HCT116 (cell line): ENCODE measurements around the gene TXLNG. TPM values are rescaled to one million over a fixed set of nuclear protein-coding genes. Genes with fewer than 3 reads are reported as not detected.
A peak's percentile ranks its signal among the peaks of the same experiment; 100 is the strongest.

Experiments
- ATAC-seq: fragments of 200-7000 bp; cut with Tn5 transposase; 2 replicates; pipeline ENCODE4 v1.9.1; 2020; ENCODE audit warnings: mild to moderate bottlenecking, moderate library complexity
- BruUV-seq: library from RNA; stranded (reverse); fragments of 400-500 nt; replicated peaks from 2 replicates; lab custom pipeline; 2021; lab: Mats Ljungman, UMichigan
- CTCF ChIA-PET: fragments of 300-600 bp; sonication (Branson Sonifier 250); formaldehyde crosslinking; loops from one replicate; lab custom pipeline; 2021; ENCODE audit warnings: antibody characterized with exemption; lab: Charles Lee
- POLR2A ChIA-PET: fragments of 300-600, 350-600 bp; sonication (Branson Sonifier 250); formaldehyde crosslinking; loops from one replicate; lab custom pipeline; 2021; ENCODE audit warnings: antibody characterized with exemption; lab: Charles Lee
- RAD21 ChIA-PET, 2 experiments: fragments of 300-600 bp; sonication (Branson Sonifier 250); formaldehyde crosslinking; loops; one replicate each; lab custom pipeline; 2023; ENCODE audit warnings: low total read pairs in 2 of 2; ENCODE audit not compliant: uncharacterized antibody in 2 of 2, unreplicated experiment in 2 of 2, low non-redundant PET in 1 of 2; lab: Charles Lee
- DNase-seq: peaks from one replicate; pipeline ENCODE4 v3.0.0-alpha.2; 2010; ENCODE audit warnings: low read depth, low spot score
- H2AFZ ChIP-seq: fragments of 200-600 bp; shearing (Covaris generic), sonication (generic); 2 replicates; pipeline ENCODE4 v1.6.1; 2017; ENCODE audit warnings: low read depth, mixed run types, mixed read lengths, antibody characterized with exemption, low read length; ENCODE audit not compliant: poor library complexity, severe bottlenecking
- H3K27ac ChIP-seq: 2 replicates; pipeline ENCODE4 v1.5.1; 2012; ENCODE audit warnings: low read depth, low read length
- H3K27me3 ChIP-seq: fragments of 200-600 bp; sonication (generic); 2 replicates; pipeline ENCODE4 v1.6.1; 2016; ENCODE audit warnings: mixed run types, low read length, mixed read lengths; ENCODE audit not compliant: insufficient read depth
- H3K36me3 ChIP-seq, 2 experiments: fragments of 200-500 bp in 1 of 2; fragments of 200-600 bp in 1 of 2; sonication (Bioruptor generic) in 1 of 2; sonication (generic) in 1 of 2; 2 replicates each; pipeline versions ENCODE4 v1.5.1 to v1.6.1; 2014 to 2016; ENCODE audit warnings: low read length in 2 of 2, inconsistent platforms in 1 of 2, mixed read lengths in 1 of 2, mixed run types in 1 of 2; ENCODE audit not compliant: insufficient read depth in 2 of 2, control insufficient read depth in 1 of 2
- H3K4me1 ChIP-seq, 2 experiments: fragments of 200-600 bp in 1 of 2; sonication (generic) in 1 of 2; 2 replicates each; pipeline versions ENCODE4 v1.5.1 to v1.6.1; 2012 to 2017; ENCODE audit warnings: low read length in 2 of 2, inconsistent platforms in 1 of 2, mild to moderate bottlenecking in 1 of 2, mixed read lengths in 1 of 2, mixed run types in 1 of 2, moderate library complexity in 1 of 2; ENCODE audit not compliant: insufficient read depth in 2 of 2, control insufficient read depth in 1 of 2
- H3K4me2 ChIP-seq: fragments of 200-600 bp; sonication (generic); 2 replicates; pipeline ENCODE4 v1.6.1; 2017; ENCODE audit warnings: mixed run types, low read length, mixed read lengths
- H3K4me3 ChIP-seq, 2 experiments: fragments of 200-600 bp in 1 of 2; sonication (generic) in 1 of 2; replicated peaks in 1 of 2; 2 replicates each; pipeline ENCODE4 v1.5.1; 2011 to 2016; ENCODE audit warnings: low read length in 2 of 2, control low read depth in 1 of 2, low read depth in 1 of 2, mild to moderate bottlenecking in 1 of 2, mixed read lengths in 1 of 2, mixed run types in 1 of 2
- H3K79me2 ChIP-seq: fragments of 200-600 bp; sonication (generic); 2 replicates; pipeline ENCODE4 v1.6.1; 2017; ENCODE audit warnings: mild to moderate bottlenecking, mixed run types, low read length, moderate library complexity, mixed read lengths; ENCODE audit not compliant: insufficient read depth
- H3K9ac ChIP-seq: fragments of 200-600 bp; sonication (generic); 2 replicates; pipeline ENCODE4 v1.6.1; 2016; ENCODE audit warnings: low read length, mixed read lengths
- H3K9me2 ChIP-seq: fragments of 200-600 bp; sonication (generic), shearing (Covaris generic); 2 replicates; pipeline ENCODE4 v1.6.1; 2017; ENCODE audit warnings: mixed run types, mild to moderate bottlenecking, moderate library complexity; ENCODE audit not compliant: insufficient read depth
- H3K9me3 ChIP-seq, 2 experiments: fragments of 200-500 bp in 1 of 2; fragments of 200-600 bp in 1 of 2; sonication (Bioruptor generic) in 1 of 2; sonication (generic) in 1 of 2; 2 replicates each; pipeline ENCODE4 v1.6.1; 2014 to 2017; ENCODE audit warnings: low read length in 2 of 2, mixed read lengths in 2 of 2, inconsistent platforms in 1 of 2, low read depth in 1 of 2, mild to moderate bottlenecking in 1 of 2, mixed run types in 1 of 2, moderate library complexity in 1 of 2; ENCODE audit not compliant: control insufficient read depth in 1 of 2, insufficient read depth in 1 of 2
- H4K20me1 ChIP-seq: fragments of 200-600 bp; sonication (generic), shearing (Covaris generic); 2 replicates; pipeline ENCODE4 v1.6.1; 2017; ENCODE audit warnings: mixed run types, mild to moderate bottlenecking, moderate library complexity; ENCODE audit not compliant: insufficient read depth
- CEBPB ChIP-seq: IDR thresholded peaks from 2 replicates; pipeline ENCODE4 v1.6.1; 2012; ENCODE audit warnings: low read depth
- EGR1 ChIP-seq: IDR thresholded peaks from 2 replicates; pipeline ENCODE4 v1.6.1; 2012; ENCODE audit warnings: low read depth
- ELF1 ChIP-seq: IDR thresholded peaks from 2 replicates; pipeline ENCODE4 v1.6.1; 2012; ENCODE audit warnings: low read depth, borderline replicate concordance
- EZH2 ChIP-seq: fragments of 200-600 bp; sonication (generic); IDR thresholded peaks from 2 replicates; pipeline ENCODE4 v1.6.1; 2017; ENCODE audit warnings: antibody characterized with exemption, mixed run types
- EZH2phosphoT487 ChIP-seq: fragments of 200-600 bp; IDR thresholded peaks from 2 replicates; pipeline ENCODE4 v1.6.1; 2018; ENCODE audit warnings: antibody characterized with exemption, borderline replicate concordance
- FOSL1 ChIP-seq: IDR thresholded peaks from 2 replicates; pipeline ENCODE4 v1.6.1; 2012; ENCODE audit warnings: low read depth
- POLR2AphosphoS5 ChIP-seq: IDR thresholded peaks from 2 replicates; pipeline ENCODE4 v1.6.1; 2011; ENCODE audit warnings: mild to moderate bottlenecking, low read depth, low read length, moderate library complexity
- RAD21 ChIP-seq: IDR thresholded peaks from 2 replicates; pipeline ENCODE4 v1.6.1; 2012; ENCODE audit warnings: low read depth, mild to moderate bottlenecking
- SIN3A ChIP-seq: IDR thresholded peaks from 2 replicates; pipeline ENCODE4 v1.6.1; 2012; ENCODE audit warnings: low read depth
- SP1 ChIP-seq: IDR thresholded peaks from 2 replicates; pipeline ENCODE4 v1.6.1; 2012; ENCODE audit warnings: low read depth
- SRF ChIP-seq: IDR thresholded peaks from 2 replicates; pipeline ENCODE4 v1.6.1; 2012; ENCODE audit warnings: low read depth
- ZFX ChIP-seq: fragments of 450-650 bp; IDR thresholded peaks from 2 replicates; pipeline ENCODE4 v1.6.1; 2017
- ZNF274 ChIP-seq: fragments of 200-500 bp; sonication (Bioruptor generic); IDR thresholded peaks from 2 replicates; pipeline ENCODE4 v1.6.1; 2014; ENCODE audit warnings: mild to moderate bottlenecking, low read depth, low read length, inconsistent platforms
- intact Hi-C: fragments of 100-400 bp; cut with micrococcal nuclease; formaldehyde crosslinking; loops from 2 replicates; pipeline ENCODE4 v1.10.0; 2022
- total RNA-seq: library from RNA; stranded (reverse); gene quantifications from one replicate; pipeline ENCODE4 v1.2.1, GENCODE V29; 2021; ENCODE audit not compliant: unreplicated experiment
- TF ChIP-seq, protein P1 (sequence below): IDR thresholded peaks from 2 replicates; pipeline ENCODE4 v1.6.1; 2012
- TF ChIP-seq, protein P2 (sequence below): IDR thresholded peaks from 2 replicates; pipeline ENCODE4 v1.6.1; 2012; ENCODE audit warnings: low read depth

Gene TXLNG
- total RNA-seq, 1 experiment from 2014 or later = 22.9 TPM

DNA sequence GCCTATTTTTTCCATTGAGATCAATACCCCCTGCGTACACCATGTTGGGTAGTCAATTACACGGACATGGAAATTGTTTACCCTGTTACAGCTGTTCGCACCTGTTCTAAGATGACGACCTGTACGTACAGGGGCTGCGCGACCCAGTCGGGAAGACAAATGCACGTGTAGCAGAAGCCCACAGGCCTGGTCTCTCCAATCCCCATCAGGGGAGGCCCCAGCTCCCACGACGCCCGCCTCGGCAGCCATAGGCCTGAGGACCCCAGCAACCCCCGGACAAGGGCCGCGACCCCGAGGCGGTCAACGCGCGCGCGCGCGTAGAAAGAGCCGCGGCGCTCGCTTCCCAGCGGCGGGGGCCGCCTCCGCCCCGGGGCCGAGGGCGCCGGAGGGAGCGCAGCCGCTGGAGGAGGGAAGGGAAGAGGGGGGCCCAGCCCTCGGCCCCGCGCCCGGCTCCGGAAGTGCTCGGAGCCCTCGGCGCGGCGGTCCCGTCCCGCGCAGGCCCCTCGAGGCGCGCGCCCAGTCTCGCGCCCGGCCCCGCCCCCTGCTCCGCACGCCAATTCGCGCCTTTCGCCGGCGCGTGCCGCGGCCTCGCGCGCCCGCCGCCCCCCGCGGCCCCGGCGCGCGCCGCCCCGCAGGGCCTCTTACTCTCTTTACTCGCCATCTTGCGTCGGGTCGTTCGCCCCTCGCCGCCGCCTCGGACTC is 83.3 kb downstream of the TXLNG start:
- Histone ChIP-seq H3K4me3 (peak overlapping the region; percentile 66 to 74), H3K4me1 (peaks cover 2 to 15% of the 10 kb centered on the region in 2 experiments; a peak in 3 of 4 replicates), H3K9me3 (no peaks in the 10 kb centered on the region), H3K9ac (peak overlapping the region; percentile 82), H3K36me3 (peaks cover 2 to 20% of the 10 kb centered on the region in 2 experiments; a peak in 2 of 4 replicates), H3K4me2 (peak overlapping the region; percentile 70), H3K27ac (peak overlapping the region; percentile 85), H4K20me1 (no peaks in the 10 kb centered on the region), H2AFZ (no peak overlapping the region), H3K27me3 (no peaks in the 10 kb centered on the region), H3K79me2 (peaks cover 49% of the 10 kb centered on the region), H3K9me2 (no peaks in the 10 kb centered on the region)
- DNase-seq (no peak), ATAC-seq (peak; percentile 65)
- POLR2A ChIA-PET = no interaction called here
- TF ChIP-seq ZFX (peak; percentile 50), SIN3A (0 out of 2 replicates have a peak, but pooled peaks have one; percentile 42), EGR1 (no peak), SP1 (0 out of 2 replicates have a peak, but pooled peaks have one; percentile 12)
- TF ChIP-seq, protein P1, sequence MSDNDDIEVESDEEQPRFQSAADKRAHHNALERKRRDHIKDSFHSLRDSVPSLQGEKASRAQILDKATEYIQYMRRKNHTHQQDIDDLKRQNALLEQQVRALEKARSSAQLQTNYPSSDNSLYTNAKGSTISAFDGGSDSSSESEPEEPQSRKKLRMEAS = peak; percentile 40; the same call in 1 of the 2 replicates
- CTCF ChIA-PET = interaction anchor here (1.0 kb wide), 1 partner anchor 13 kb away, joined by 4 read pairs; no protein-coding TSS in a partner anchor
- no TSS peak for BruUV-seq
- intact Hi-C loops = no loop called here
- RAD21 ChIA-PET = no interaction called here

DNA sequence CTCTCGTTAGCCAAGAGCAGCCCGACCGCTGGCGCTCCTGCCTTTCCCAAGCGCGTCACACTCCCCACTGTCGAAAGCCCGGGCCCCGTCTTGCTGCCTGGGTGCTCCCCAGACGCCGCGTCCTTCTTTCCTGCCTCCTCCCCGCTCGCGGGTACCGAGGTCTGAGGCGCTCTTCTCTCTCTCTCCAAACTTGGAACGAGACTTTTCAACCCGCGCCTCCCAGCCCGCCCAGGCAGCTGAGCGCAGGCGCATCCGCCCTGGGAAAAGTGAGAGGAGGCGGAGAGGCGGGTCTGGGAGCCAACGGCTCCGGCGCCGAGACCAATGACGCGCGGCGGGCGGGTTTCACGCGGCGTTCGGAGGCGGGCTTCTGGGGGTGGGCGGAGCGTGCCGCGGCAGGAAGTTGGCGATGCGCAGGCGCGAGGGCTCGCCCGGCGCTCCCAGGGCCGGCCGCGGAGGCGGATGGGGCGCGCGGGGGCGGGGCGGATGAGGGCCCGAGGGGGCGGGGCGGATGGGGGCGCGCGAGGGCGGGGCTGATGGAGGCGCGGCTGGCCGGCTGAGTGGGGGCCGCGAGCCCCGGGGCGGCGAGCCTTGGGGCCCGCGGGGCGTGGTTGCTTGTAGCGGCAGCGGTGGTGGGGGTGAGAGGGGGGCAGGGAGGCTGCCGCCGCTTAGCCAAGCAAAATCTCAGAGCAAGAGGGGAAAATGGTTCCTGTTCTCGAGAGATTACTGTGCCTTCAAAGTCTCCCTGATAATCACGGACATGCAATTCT is 84.0 kb downstream of the TXLNG start, which contains the start of gene RBBP7:
RBBP7 (minus strand) TSS at position 268 of the 767 bp plus-strand sequence. CDS start 309 bp downstream, outside the sequence.
- RAD21 ChIA-PET = no interaction called here
- Histone ChIP-seq H3K4me3 (peak within 1 kb of the TSS; percentile 66 to 74), H4K20me1 (no peaks in the 10 kb centered on the region), H3K9ac (peak within 1 kb of the TSS; percentile 82), H3K36me3 (peaks cover 0 to 20% of the 10 kb centered on the region in 2 experiments; a peak in 2 of 4 replicates), H3K79me2 (peaks cover 42% of the 10 kb centered on the region), H3K9me2 (no peaks in the 10 kb centered on the region), H3K4me1 (peaks cover 2 to 15% of the 10 kb centered on the region in 2 experiments; a peak in 3 of 4 replicates), H3K27ac (peak within 1 kb of the TSS; percentile 85), H3K9me3 (no peaks in the 10 kb centered on the region), H3K27me3 (no peaks in the 10 kb centered on the region), H3K4me2 (peak within 1 kb of the TSS; percentile 80), H2AFZ (no peak within 1 kb of the TSS)
- DNase-seq = peak; percentile 67
- intact Hi-C loops = no loop called here
- CTCF ChIA-PET = interaction anchor here (1.0 kb wide), 1 partner anchor 13 kb away, joined by 4 read pairs; no protein-coding TSS in a partner anchor
- POLR2A ChIA-PET = no interaction called here
- no TSS peak for BruUV-seq
- peak; percentile 89 for ATAC-seq
- TF ChIP-seq SRF (no peak), EZH2phosphoT487 (no peak), ZNF274 (no peak), CEBPB (no peak), EZH2 (no peak), EGR1 (peak; percentile 70), ELF1 (no peak), SP1 (no peak), ZFX (no peak), FOSL1 (no peak), SIN3A (0 out of 2 replicates have a peak, but pooled peaks have one; percentile 6), RAD21 (no peak), POLR2AphosphoS5 (peak; percentile 51; the same call in 1 of the 2 replicates)
- TF ChIP-seq, protein P2, sequence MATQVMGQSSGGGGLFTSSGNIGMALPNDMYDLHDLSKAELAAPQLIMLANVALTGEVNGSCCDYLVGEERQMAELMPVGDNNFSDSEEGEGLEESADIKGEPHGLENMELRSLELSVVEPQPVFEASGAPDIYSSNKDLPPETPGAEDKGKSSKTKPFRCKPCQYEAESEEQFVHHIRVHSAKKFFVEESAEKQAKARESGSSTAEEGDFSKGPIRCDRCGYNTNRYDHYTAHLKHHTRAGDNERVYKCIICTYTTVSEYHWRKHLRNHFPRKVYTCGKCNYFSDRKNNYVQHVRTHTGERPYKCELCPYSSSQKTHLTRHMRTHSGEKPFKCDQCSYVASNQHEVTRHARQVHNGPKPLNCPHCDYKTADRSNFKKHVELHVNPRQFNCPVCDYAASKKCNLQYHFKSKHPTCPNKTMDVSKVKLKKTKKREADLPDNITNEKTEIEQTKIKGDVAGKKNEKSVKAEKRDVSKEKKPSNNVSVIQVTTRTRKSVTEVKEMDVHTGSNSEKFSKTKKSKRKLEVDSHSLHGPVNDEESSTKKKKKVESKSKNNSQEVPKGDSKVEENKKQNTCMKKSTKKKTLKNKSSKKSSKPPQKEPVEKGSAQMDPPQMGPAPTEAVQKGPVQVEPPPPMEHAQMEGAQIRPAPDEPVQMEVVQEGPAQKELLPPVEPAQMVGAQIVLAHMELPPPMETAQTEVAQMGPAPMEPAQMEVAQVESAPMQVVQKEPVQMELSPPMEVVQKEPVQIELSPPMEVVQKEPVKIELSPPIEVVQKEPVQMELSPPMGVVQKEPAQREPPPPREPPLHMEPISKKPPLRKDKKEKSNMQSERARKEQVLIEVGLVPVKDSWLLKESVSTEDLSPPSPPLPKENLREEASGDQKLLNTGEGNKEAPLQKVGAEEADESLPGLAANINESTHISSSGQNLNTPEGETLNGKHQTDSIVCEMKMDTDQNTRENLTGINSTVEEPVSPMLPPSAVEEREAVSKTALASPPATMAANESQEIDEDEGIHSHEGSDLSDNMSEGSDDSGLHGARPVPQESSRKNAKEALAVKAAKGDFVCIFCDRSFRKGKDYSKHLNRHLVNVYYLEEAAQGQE = no peak
